Posterior vena cava (tissue), 2 donors: ENCODE data around the gene TMEM244. TPM values are rescaled to one million over a fixed set of nuclear protein-coding genes. Genes with fewer than 3 reads are reported as not detected.
"Not testable (repeated sequence)": the region's sequence is repeated elsewhere in the genome, so short reads cannot be mapped to it uniquely, and the experiment has no call there.

Experiments
- DNase-seq: peaks from one replicate; pipeline ENCODE4 v3.0.0-alpha.2; 2020; ENCODE audit warnings: low spot score
- intact Hi-C, 2 donors: fragments of 100-400 bp; cut with DNase I; formaldehyde crosslinking; loops; one replicate each; pipeline versions ENCODE4 v1.14.1 to v1.14.2; 2022 to 2023
- long read RNA-seq, 2 donors: library from polyadenylated mRNA; unstranded; transcript quantifications; one replicate each; pipeline ENCODE4 v2.0.0, GENCODE V29; 2020 to 2021
- total RNA-seq, 2 donors: library from RNA; stranded (reverse); fragmentation: NEBNext Ultra II Directional; extraction: Animal tissue kit (Norgen Biotek cat#: 25700); gene quantifications; one replicate each; pipeline ENCODE4 v1.2.1, GENCODE V29; 2021
- donor health status: DM: yes; HTN: yes; CAD: no.
- donor health status: DM: yes; HTN: yes; CAD: no.

TMEM244 gene, protein sequence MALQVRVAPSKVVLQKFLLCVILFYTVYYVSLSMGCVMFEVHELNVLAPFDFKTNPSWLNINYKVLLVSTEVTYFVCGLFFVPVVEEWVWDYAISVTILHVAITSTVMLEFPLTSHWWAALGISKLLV
- not detected for total RNA-seq
- long read RNA-seq, donor 1, result 0 reads
- long read RNA-seq, donor 2, result 0 reads

DNA sequence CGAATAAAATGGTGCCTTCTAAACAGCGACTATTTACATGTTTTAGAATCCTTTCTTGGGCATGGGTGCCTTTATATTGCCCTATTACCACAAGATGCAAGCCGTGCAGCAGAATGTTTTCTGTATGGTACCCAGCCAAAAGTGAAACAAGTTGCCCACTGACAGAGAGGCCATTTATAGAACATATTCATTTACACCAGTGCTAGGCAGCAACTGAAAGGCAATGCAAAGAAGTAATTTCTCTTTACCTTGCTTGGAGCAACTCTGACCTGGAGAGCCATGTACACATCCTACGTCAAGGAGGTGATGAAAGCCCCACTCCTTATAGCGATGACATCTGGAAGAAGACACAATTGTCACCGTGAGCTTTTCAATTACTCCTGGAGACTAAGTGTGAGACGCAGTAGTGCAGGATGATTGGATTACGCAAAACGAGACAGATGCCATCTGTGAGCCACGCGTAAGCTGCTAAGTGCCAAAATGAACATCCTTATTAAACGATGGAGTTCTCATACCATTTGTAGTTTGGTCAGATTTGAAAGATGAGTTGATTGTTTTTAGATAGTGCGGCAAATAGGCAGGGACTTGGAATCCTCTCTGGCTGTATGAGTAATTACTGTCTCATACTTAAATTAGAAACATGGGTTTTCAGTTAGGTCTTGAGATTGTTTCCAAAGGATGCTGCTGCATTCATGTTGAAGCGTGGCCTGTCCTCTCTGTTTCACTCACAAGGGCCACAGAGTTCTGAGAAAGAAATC lies at the start of gene TMEM244:
TMEM244 (minus strand) TSS at position 408 of the 758 bp plus-strand sequence; CDS start at position 281, 127 bp downstream.
- intact Hi-C loops, result no loop called here

DNA sequence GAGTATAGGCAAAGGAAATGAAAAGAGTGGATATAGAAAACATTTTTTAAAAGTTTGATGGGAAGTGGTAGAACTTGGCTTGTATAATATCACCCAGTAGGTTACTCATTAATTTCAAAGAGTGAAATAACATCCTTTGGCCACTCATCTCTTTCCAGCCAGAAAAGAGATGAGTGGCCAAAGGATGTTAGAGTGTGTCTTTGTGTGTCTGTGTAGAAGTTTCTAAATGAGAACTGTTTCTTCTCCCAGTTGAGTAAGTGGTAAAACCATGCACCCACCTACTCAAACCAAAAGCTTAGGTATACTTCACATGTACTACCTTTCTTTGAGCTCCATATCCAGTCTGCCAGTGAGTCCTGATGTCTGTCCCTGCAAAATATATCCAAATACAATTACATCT lies 47.7 kb upstream of the TMEM244 start:
- no peak for DNase-seq
- intact Hi-C loops, result no loop called here

More for the DNA sequence above, at the start of gene TMEM244:
- DNase-seq, result no peak

DNA sequence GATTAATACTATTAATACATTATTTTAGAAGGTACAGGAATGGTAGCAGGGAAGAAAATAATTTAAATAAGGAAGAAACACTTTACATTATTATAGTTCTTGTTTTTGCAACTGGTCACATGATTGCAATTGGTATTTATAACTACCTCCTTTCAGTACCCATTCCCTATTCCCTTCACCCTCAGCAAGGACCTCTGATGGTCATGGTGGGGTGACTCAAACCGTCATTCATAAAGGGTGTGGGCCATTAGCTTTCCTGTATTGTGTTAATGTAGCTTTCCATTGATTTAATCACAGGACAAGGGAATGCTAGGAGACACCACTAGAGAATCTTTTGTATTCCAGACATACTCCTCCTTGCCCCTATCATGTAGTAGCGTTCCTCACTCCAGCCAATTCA lies 47.2 kb upstream of the TMEM244 start:
- intact Hi-C loops, result no loop called here
- no peak for DNase-seq

DNA sequence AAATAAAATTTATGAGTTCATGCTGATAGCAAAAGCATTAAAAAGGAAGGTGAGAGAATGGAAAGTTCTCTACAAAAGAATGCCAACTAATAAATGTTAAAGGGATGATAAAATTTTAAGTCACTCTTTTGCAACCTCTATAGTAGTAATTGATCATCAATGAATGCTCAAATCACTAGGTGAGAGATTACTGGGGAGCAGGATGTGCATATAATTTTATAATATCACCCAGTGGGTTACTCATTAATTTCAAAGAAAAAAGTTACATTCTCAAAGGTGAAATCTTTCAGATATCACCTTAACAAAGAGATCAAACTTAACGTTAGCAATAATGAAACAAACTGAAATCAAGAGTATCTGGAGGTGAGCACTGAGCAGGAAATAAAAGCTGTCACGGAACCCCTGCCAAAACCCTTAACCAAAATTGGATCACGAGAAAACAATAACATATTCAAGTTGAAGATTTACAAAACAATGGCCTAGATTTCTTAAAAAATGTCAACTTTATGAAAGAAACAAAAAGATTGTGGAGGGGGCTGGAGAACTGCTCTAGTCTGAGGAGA lies 45.5 kb upstream of the TMEM244 start:
- DNase-seq, result no peak
- intact Hi-C loops, result no loop called here

DNA sequence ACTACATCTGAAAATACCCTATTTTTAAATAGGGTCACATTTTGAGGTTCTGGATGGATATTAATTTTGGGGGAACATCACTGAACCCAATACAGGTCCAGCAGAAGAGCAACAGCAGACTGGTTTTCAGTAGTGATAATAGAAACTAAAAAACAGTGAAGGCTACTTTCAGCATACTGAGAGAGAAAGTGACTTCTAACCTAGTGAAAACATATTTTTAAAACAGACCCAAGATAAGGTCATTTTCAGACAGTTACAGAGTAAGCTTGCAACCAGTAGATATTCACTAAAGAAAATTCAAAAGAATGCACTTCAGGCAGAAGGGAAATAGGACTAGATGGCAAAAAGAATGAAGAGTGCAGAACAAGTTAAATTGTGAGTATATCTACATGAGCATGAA lies 42.0 kb upstream of the TMEM244 start:
- intact Hi-C loops, result no loop called here
- DNase-seq, result no peak

DNA sequence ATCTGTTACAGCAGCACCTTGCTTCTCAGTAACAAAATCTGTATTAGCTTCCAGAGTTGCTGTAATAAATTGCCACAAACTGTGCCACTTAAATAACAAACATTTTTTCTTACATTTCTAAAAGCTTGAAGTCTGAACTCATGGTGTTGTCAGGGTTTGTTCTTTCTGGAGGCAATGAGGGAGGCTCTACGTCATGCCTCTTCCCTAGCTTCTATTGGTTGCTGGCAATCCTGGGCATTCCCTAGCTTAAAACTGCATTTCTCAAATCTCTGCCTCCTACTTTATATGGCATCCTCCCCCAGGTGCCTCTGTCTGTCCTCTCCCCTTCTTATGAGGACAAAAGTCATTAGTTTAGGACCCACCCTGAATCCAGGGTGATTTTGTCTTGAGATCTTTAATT lies 41.6 kb upstream of the TMEM244 start:
- DNase-seq, result no peak
- intact Hi-C loops, result no loop called here

DNA sequence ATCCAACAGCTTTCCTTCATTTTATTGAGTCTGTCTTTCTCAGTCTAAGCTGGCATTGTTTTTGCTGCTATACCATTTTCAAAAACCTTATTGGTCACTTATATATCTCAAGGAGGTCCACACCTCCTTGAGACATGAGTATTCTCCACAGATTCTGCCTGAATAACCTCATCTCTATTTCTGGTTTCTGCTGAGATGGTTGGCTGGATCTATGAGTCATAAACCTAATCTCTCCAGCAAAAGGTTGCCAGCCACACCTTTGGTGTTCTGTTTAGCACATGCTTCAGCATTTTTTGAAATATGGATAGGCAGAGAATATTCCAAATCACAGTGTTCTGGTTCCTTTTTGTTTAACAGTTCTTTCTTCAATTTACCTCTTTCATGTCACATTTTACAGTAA lies 40.8 kb upstream of the TMEM244 start:
- DNase-seq, result no peak
- intact Hi-C loops, result no loop called here

DNA sequence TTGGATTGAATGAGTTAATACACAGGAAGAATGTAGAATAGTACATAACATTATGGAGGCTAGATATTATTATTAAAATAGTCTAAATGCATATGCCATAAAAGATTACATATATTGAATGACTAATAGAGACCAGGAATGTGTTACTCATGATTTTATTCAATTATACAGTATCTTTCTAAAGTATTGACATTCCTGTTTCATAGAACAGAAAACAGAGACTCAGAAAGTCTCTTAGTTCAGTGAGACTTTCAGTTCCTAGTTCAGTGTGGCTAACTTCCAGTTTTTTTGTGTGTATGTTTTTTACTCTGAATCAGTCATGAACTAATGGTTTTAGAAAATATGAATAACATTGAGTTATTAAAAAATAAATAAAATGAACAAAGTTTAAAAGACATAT lies 34.6 kb upstream of the TMEM244 start:
- DNase-seq, result no peak
- intact Hi-C loops, result no loop called here

DNA sequence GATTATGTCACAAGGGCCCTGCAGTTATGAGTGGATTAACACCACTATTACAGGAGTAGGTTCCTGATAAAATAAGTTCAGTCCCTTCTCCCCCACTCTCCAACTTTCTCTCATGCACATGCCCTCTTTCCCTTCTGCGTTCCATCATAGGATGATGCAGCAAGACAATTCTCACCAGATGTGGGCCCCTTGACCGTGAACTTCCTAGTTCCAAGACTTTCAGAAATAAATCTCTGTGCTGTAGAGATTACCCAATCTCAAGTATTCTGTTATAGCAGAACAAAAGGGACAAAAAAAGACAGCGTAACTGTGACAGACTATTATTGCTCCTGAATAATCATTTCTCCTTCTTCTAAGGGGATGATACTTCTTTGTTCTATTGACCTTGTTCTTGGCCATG lies 33.8 kb upstream of the TMEM244 start:
- intact Hi-C loops, result no loop called here
- no peak for DNase-seq

DNA sequence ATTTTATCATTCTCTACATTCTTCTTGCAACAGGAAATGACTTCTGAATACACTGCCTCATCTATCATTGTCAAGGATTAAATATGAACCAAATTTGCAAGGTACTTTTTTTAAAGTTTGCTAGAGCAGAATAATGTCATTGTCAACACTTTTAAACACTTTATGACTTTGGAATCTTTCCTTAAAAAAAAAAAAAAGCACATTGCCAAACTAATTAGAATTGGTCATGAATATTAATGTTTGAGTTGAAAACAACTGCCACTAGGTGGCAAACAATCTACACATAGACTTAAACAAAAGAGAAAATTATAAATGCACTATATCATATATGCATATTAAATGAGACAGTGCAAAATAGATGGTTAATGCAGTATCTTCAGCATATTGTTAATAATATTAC lies 32.5 kb upstream of the TMEM244 start:
- DNase-seq, result no peak
- intact Hi-C loops, result no loop called here

DNA sequence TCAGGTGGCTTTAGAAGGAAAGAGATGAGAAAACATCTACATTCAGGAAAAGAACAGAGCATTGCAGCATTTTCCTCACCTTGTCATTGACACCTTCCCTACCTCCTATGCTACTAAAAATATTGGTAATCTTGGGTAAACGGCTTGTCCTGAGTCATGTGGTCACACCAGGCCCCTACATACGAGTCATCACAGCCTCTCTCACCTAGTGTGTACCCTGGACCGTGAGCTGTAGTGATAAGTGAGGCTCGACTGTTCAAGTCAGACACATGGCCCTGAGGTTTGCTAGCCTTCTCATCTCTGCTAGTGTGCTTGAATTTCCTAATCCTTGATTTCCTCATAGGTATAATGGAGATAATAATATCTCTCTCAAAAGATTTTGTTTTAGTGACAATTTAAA lies 29.6 kb upstream of the TMEM244 start:
- intact Hi-C loops, result no loop called here
- DNase-seq, result no peak

DNA sequence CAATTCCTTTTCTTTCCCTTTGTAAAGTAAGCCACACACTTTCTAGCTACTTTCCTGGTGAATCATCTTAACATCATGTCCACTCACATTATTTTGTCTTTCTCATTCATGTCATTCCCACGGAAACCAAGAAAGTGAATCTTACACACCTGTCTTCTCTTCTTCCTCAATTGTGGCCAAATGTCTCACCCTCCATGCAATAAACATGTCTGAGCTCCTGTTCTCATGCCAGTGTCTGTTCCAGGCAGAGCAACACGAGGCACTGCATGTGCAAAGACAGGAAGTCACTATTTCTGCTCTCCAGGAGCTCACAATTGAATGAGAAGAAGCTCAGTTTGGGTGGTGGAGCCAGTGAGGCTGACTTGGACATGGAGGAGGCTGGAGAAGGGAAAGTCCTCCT lies 29.0 kb upstream of the TMEM244 start:
- DNase-seq, result no peak
- intact Hi-C loops, result no loop called here

DNA sequence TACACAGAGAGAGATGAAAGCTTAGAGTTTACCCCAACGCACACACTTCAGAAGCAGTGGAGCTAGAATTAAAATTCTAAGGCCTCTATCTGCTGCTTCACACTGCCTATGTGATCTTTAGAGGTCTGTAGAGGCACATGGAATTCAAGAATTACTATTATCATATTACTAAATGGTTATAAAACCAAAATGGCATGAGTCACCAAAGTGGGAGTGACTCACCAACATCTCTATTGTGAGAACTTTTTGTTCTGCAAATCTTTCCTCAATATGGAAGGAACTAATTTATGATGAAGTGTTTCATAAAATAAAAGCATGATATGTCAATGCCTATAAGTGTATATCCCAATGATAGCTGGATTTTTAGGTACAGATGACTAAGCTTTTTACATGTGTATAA lies 28.5 kb upstream of the TMEM244 start:
- DNase-seq, result no peak
- intact Hi-C loops, result no loop called here

DNA sequence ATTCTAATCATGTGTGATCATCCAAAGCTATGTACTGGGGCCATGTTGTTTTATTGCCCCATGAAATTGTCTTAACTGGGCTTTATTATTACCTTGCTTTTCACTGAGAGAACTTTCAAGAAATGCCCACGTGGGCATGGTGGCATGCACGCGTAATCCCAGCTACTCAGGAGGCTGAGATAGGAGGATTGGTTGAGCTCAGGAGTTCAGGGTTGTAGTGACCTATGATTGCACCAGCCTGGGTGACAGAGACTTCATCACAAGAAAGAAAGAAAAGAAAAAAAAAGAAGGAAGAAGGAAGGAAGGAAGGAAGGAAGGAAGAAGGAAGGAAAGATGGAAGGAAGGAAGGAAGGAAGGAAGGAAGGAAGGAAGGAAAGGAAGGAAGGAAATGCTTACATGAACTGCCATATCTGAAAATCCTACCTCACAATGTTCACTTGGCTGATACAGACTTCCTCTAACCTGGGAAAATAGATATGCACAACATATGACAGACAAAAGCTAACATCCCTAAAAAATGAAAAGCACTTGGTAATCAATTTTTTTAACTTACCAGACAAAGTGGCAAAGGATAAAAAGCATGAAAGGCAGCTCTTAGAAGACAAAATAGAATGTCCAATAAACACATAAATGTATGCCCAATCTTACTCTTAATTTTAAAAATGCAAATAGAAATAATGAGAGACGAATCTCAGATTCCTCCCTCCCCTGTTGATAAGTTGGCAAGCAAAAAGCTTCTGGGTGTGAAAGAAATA lies 25.5 kb upstream of the TMEM244 start:
- intact Hi-C loops, result no loop called here
- DNase-seq, result no peak

DNA sequence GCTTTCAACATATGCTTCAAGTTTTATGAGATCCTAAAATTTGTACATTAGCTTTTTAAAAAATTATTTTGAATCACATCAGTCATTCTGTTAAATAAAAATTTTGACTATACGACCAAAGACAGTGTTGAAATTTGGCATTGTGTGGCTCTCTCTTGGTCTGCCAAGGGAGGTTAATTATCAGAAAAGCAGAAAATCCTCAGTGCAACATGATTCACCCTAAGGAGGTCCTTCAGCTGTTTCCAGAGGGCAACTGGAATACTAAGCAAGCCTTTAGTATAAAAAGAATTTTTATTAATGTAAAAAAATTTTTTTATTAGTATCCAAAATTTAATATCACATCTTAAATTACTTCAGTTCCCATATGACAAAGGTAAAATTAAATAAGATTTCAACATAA lies 23.1 kb upstream of the TMEM244 start:
- intact Hi-C loops, result no loop called here
- DNase-seq, result no peak

DNA sequence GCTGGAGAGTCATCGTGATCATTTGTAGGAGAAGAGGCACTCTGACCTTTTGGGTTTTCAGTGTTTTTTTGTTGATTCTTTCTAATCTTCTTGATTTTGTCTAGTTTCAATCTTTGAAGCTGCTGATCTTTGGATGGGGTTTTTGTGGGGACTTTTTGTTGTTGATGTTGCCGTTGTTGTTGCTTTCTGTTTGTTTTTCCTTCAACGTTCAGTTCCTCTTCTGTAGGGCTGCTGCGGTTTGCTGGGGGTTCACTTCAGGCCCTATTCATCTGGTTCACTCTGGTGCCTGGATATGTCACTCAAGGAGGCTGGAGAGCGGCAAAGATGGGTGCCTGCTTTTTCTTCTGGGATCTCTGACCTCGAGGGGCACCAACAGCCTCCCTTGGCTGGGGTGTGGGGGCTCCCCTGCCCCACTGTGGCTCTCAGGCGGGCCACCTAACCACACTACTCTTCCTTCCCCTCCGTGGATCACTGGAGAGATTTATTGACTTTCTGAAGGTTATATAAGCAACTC lies 21.5 kb upstream of the TMEM244 start:
- intact Hi-C loops, result no loop called here
- no peak for DNase-seq

DNA sequence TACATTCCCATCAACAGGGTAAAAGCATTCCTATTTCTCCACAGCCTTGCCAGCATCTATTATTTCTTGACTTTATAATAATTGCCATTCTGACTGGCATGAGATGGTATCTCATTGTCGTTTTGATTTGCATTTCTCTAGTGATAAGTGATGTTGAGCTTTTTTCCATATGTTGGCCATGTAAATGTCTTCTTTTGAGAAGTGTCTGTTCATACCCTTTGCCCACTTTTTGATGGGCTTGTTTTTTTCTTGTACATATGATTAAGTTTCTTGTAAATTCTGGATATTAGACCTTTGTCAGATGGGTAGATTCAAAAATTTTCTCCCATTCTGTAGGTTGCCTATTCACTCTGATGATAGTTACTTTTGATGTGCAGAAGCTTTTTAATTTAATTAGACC lies 16.8 kb upstream of the TMEM244 start:
- intact Hi-C loops, DNase-seq: not testable (repeated sequence)

DNA sequence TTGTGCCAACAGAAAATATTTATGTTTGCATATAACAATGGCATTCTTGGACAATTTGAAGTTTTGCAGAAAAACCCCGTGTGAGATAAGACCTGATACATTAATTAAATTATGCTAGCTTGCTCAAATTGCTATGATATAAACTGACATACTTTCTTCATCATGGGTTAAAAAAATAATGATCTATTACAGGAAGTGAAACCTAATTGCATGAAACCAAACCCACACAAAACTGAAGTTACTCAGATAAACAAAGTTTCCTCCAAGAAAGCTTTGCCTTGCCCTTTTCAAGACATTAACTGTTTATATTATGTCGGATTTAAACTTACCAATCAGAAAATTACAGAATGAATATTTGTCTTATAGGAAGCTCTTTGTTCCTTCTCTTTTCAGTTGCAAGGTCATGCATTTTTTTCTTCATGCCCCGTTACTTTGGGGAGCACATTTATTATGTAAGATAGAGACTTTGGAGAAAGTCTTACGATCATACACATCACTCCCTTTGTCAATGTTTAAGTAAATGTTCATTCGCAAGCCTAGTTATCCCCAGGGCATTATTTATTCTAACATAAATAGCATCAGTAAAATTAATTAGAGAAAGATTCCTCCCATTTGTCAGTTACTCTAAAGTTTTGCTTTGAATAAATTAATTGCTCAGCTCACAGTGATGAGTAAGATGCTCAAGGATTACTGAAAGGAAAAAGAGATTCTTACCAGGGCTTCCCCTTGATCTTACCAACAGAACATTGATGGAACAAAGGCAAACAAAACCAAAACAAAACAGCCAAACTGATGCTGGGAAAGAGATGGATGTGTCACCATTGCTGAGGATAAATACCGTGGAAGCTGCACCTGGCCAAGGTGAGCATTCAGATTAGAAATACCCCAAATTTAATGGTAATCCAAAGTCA lies 14.8 kb upstream of the TMEM244 start:
- DNase-seq, result no peak
- intact Hi-C loops, result no loop called here

DNA sequence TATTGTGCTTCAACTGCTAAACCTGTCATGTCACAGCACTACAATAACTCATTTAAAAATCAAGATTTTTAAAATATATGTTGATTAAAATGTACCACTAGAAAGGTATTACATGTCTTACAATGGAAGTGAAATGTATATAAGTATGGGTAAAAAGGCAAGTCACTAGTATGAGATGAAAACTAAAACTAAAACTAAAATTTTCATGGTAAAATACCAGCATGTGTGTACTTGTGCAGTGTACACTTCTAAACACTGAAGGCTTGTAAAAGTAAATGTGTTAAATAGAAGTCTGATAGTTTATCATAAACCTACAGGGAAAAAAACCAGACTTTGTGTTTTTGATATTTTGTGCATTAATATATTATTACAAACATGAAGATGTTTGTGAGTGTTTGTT lies 13.7 kb upstream of the TMEM244 start:
- intact Hi-C loops, result no loop called here
- DNase-seq, result no peak
